GM18498 (cell line): ENCODE data around the gene NRG2.

Experiments
- ATAC-seq: cut with Tn5 transposase; IDR thresholded peaks from one replicate; pipeline ENCODE4 v1.9.1; 2021; ENCODE audit warnings: mild to moderate bottlenecking, moderate library complexity; ENCODE audit not compliant: unreplicated experiment

The NRG2 gene

GRCh38 chr5:139910901-139911300 is 132.2 kb downstream of the NRG2 start:
- ATAC-seq, result no peak

DNA sequence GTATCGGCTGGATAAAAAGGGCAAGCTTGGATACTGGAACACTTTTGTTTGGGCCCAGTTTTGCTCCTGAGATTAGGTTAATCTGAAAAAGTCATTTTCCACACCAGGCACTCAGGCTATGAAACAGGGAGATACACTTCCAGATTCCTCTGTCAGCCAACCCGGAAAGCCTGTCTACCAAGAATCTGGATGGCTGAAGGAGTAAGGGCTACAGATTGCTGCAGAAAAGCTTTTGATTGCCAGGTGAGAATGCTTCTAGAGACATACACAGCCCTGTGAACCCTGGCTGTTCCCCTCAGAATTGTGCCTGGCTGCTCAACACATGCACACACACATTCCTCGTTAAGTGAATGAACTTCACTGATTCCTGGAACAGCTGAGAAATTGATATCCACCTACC is 133.1 kb downstream of the NRG2 start:
- no peak for ATAC-seq

DNA sequence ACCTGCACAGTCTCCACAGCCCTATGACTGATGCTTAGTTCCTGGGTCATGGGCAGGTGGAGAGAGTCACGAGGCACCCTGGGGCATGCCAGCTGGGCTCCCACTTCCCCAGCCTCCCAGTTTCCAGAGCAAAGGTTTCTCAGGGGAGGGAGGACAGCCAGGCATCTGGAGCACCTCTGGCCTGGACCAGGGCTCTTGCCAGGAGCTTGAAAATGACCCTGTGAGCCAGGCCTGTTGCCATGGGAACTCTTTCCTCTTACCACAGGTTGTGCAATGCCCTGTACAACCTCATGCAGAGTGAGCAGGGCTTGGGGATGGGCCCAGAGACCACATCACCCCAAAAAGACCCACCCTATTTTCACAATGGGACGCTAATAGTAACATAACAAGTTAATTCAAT is 134.3 kb downstream of the NRG2 start:
- ATAC-seq, result no peak

DNA sequence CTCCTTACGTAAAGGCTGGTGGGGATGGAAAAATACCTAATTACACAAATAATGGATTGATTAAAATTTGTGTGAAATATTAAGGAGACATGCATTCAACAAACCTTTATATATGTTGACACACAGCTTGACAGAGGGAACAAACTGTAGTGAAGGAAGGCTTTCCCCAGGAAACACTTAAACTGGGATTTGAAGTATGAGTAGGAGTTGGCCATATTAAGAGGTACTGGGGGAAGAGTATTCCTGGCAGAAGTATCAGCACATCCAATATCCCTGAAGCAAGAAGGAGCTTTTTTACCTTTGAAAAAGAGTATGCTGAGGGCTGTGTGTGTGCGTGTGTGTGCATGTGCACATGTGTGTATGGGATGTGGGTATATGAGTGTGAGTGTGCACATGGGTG is 136.4 kb downstream of the NRG2 start:
- ATAC-seq, result no peak

DNA sequence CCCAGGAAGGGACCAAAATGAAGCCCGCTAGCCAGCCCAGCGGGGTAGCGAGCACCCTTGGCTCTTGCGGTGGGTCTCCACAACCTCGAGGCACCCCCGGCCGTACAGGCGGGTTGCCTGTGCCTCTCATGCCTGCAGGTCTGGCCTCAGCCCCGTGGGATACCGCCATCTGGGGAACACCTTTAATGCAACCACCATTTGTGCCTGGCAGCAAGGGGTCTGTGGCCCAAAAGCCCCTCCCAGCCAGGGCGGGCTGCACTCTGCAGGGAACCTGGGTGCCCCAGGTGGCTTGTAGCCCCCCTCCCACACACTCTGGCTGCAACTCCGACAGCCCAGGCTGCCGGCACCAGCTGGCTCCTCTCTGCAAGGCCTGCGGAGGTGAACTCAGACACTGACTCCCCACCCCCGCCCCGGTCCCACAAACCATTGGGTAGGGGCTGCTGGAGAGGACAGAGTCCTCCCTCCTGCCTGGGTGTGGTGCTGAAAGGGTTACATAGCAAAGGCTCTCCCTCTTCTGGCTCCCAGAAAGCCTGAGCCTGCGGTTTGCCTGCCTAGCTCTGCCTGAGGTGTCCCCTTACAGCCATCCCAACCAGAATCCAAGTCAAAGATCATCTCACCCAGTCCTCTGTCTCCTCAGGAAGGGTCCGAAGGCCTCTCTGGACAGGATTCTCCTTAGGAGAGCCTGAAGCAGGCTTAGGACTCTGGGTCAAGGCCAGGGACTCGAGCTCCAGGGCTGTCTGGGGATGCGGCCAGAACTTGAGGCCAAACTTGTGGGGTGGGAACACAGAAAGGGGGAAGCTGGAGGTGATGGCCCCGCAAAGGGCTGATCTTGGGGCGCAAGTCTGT is 138.1 kb downstream of the NRG2 start:
- ATAC-seq, result no peak

DNA sequence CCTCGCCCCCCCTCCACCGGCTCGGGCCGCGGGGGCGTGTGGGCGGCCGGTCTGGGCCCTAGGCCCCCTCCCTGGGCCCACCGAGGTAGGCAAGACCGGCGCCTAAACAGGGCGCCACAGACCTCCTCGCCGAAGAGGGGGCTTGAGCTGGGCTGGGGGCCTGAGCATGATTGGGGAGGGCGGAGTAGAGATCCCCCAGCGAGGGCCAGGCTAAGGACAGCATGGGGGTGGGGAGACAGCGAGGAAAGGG is 138.6 kb downstream of the NRG2 start:
- no peak for ATAC-seq

GRCh38 chr5:139903795-139904565 is 139.1 kb downstream of the NRG2 start:
- ATAC-seq, result no peak

DNA sequence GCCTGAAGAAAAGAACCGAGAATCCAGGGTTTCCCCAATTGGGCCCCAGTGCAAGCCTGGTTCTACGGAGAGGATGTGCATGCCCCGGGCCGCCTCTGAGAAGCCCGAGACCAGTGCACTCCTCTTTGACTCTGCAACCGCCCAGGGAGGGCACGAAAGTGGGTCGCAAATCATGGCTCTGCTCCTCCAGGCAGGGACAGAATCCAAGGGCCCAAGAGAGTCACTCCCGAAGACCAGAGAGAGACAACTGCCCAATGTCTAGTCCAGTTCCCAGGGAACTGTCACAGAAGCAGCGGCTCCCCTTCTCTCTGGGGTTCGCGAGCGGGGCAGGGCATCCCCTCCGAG is 139.7 kb downstream of the NRG2 start:
- no peak for ATAC-seq

DNA sequence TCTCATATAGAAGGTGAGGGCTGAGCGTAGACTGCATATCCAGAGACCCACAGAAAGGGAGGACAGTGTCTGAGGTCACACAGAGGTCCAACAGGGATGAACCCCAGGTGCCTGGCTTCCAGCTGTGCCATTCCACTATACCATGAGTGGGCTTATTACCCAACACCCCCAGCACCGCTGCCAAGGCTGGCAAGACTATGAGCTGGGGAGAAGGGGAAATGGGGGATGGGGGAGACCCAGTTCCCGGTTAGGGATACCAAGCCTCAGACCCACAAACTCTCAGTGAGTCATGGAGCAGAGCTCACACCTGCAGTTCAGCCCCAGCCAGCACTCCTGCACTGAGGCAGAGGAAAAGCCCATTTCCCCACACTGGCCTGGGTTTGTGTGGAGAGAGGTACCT is 141.1 kb downstream of the NRG2 start:
- ATAC-seq, result no peak

DNA sequence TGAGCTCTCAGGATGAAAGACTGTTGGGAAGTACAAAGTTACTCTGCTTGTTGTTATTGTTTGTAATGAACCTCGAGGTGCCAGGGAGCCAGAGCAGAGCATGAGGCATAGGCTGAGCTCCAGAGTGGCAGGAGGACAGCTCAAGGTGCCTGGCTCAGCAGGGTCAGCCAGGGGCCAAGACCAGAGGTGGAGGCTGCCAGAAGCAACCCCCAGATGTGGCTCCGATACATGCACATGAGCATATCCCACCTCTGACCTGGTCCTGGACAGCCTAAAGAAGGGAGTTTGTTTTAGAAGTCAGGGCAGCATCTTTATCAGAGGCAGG is 141.9 kb downstream of the NRG2 start:
- ATAC-seq, result no peak

- no peak for ATAC-seq
These were observed 142.4 kb downstream of the NRG2 start for GRCh38 chr5:139900546-139901250.

DNA sequence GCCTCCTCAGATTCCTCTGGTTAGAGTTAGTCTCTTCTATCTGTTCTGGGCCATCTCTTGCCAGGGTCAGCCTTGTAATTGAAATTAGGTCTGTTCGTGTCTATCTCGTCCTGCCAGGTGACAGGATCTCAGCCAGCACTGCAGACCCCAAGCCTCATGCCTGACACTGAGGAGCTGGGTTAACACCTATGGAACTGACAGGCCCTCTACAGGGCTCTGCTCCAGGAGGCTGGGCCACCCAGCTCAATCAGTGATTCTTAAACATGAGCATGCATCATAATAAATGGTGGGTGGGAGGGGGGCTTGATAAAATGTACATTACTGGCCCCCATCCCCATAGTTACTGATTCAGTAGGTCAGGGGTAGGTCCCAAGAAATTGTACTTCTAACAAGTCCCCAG is 144.1 kb downstream of the NRG2 start:
- no peak for ATAC-seq

- no peak for ATAC-seq
These were observed 145.1 kb downstream of the NRG2 start for GRCh38 chr5:139897982-139898381.

DNA sequence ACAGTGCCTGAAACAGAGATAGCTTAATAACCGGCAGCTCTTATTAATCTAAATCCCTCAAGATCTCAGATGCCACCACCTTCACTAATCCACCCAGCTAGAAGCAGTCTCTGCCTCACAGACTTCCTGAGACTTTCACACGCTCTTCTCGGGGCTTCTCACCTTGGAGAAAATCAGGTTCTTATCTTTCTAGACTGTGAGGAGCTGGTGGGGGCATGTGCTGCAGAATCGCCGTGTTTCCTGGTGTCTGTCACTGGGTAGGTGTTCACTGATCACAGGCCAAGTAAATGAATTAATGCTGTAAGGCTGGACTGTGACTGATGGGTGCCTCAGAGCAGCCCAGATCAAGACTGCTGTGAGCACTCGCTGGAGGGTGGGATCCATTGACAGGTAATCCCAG is 145.8 kb downstream of the NRG2 start:
- no peak for ATAC-seq

DNA sequence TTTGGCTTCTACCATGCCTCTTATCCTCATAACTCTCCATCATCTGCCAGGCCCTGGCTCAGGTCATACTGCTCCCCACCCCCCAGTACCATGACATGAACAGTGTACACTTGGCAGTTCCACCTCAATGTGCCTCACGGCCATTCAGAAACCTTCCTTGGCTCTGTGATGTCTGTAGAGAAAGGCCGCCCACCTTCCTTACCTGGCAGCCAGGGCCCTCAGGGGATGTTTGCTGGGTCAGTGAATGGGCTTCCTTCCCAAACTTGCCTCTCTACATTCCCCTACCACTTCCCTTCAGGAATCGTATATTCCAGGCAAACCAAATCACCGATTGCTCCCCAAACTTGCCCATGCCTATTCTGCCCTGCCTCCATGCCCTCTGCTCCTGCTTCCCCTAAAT is 146.4 kb downstream of the NRG2 start:
- ATAC-seq, result no peak

GRCh38 chr5:139895647-139896046 is 147.5 kb downstream of the NRG2 start:
- ATAC-seq, result no peak

GRCh38 chr5:139895046-139895445 is 148.1 kb downstream of the NRG2 start:
- ATAC-seq, result no peak

GRCh38 chr5:139893873-139894272 is 149.2 kb downstream of the NRG2 start:
- ATAC-seq, result no peak

DNA sequence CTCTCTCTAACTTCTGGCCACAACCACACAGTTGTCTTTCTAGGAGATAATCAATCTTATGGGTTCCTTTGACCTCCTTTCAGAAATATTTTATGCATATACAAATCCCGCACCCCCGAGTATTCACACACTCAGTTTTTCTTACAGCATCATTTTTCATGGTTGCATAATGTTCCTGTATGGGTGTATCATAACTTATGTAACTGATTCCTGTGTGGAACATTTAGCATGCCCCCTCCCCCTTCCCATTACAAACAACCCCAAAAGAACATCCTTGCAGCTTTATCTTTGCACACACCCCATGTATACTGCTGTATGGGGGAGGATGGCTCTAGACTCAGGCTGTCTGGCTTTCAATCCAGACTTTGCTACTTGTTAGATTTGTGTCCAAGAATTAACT is 153.7 kb downstream of the NRG2 start:
- ATAC-seq, result no peak

DNA sequence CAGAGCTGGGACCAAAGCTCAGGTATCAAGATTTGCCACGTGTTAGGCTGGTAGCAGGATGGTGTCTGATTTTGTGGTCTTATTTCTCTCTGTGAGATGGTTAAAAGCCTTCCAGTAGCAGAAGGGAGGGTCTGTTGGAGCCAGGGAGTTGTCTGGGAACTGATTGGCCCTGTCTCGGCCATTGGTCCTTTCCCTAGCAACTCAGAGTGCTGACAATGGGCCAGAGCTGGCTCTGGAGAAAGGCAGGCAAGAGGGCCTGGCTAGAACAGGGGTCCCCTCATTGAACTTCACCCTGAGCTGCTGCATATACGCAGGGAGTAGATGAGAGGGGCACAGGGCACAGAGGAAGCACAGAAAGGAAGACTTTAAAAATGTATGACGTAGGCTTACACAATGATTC is 154.7 kb downstream of the NRG2 start:
- ATAC-seq, result no peak

- no peak for ATAC-seq
These were observed 156.9 kb downstream of the NRG2 start for GRCh38 chr5:139886213-139886612.

- ATAC-seq, result no peak
These were observed 157.3 kb downstream of the NRG2 start for GRCh38 chr5:139885857-139886208.
